Measurements from ENCODE around the gene SLC8A1.

SLC8A1 gene

GRCh38 chr2:40265602-40266001, 186.3 kb downstream of the SLC8A1 start:
- H3K9me3 Mint-ChIP-seq, result no peaks in the 10 kb centered on the region

GRCh38 chr2:40261042-40261441, 190.8 kb downstream of the SLC8A1 start:
- no peaks in the 10 kb centered on the region for H3K27me3 Mint-ChIP-seq
- no peaks in the 10 kb centered on the region for H3K9me3 Mint-ChIP-seq
- H3K36me3 Mint-ChIP-seq (ENCODE audit: low read depth), result no peaks in the 10 kb centered on the region
- no peaks in the 10 kb centered on the region for H3K4me1 Mint-ChIP-seq (ENCODE audit: low read depth)
- H3K27ac Mint-ChIP-seq, result no peak overlapping the region
- no peak overlapping the region for H3K4me3 Mint-ChIP-seq

More at GRCh38 chr2:40265602-40266001, 186.3 kb downstream of the SLC8A1 start:
- Mint-ChIP-seq H3K36me3 (ENCODE audit: low read depth) (no peaks in the 10 kb centered on the region), H3K27me3 (no peaks in the 10 kb centered on the region), H3K4me3 (no peak overlapping the region), H3K27ac (no peak overlapping the region), H3K4me1 (ENCODE audit: low read depth) (no peaks in the 10 kb centered on the region)

- H3K36me3 Mint-ChIP-seq (ENCODE audit: low read depth), result no peaks in the 10 kb centered on the region
- H3K27me3 Mint-ChIP-seq, result no peaks in the 10 kb centered on the region
- no peaks in the 10 kb centered on the region for H3K9me3 Mint-ChIP-seq
- H3K27ac Mint-ChIP-seq, result no peak overlapping the region
- H3K4me1 Mint-ChIP-seq (ENCODE audit: low read depth), result no peaks in the 10 kb centered on the region
- no peak overlapping the region for H3K4me3 Mint-ChIP-seq
Measured at GRCh38 chr2:40260437-40260836, 191.5 kb downstream of the SLC8A1 start.

GRCh38 chr2:40259900-40260299, 192.0 kb downstream of the SLC8A1 start:
- Mint-ChIP-seq H3K36me3 (ENCODE audit: low read depth) (no peaks in the 10 kb centered on the region), H3K4me3 (no peak overlapping the region), H3K4me1 (ENCODE audit: low read depth) (no peaks in the 10 kb centered on the region), H3K27ac (no peak overlapping the region), H3K27me3 (no peaks in the 10 kb centered on the region), H3K9me3 (no peaks in the 10 kb centered on the region)

- H3K27ac Mint-ChIP-seq, result no peak overlapping the region
- H3K27me3 Mint-ChIP-seq, result no peaks in the 10 kb centered on the region
- no peaks in the 10 kb centered on the region for H3K9me3 Mint-ChIP-seq
- no peaks in the 10 kb centered on the region for H3K36me3 Mint-ChIP-seq (ENCODE audit: low read depth)
- no peaks in the 10 kb centered on the region for H3K4me1 Mint-ChIP-seq (ENCODE audit: low read depth)
- H3K4me3 Mint-ChIP-seq, result no peak overlapping the region
Measured at GRCh38 chr2:40258135-40258457, 193.8 kb downstream of the SLC8A1 start.

- H3K36me3 Mint-ChIP-seq (ENCODE audit: low read depth), result no peaks in the 10 kb centered on the region
- no peak overlapping the region for H3K4me3 Mint-ChIP-seq
- H3K27ac Mint-ChIP-seq, result no peak overlapping the region
- no peaks in the 10 kb centered on the region for H3K27me3 Mint-ChIP-seq
- no peaks in the 10 kb centered on the region for H3K9me3 Mint-ChIP-seq
- H3K4me1 Mint-ChIP-seq (ENCODE audit: low read depth), result no peaks in the 10 kb centered on the region
Measured at GRCh38 chr2:40257340-40258134, 194.4 kb downstream of the SLC8A1 start.

- Mint-ChIP-seq H3K36me3 (ENCODE audit: low read depth) (no peaks in the 10 kb centered on the region), H3K9me3 (no peaks in the 10 kb centered on the region)
Measured at GRCh38 chr2:40256649-40257048, 195.2 kb downstream of the SLC8A1 start.

GRCh38 chr2:40256008-40256407, 195.9 kb downstream of the SLC8A1 start:
- H3K4me1 Mint-ChIP-seq (ENCODE audit: low read depth), result no peaks in the 10 kb centered on the region
- H3K27me3 Mint-ChIP-seq, result no peaks in the 10 kb centered on the region
- no peaks in the 10 kb centered on the region for H3K9me3 Mint-ChIP-seq
- H3K27ac Mint-ChIP-seq, result no peak overlapping the region
- no peaks in the 10 kb centered on the region for H3K36me3 Mint-ChIP-seq (ENCODE audit: low read depth)
- H3K4me3 Mint-ChIP-seq, result no peak overlapping the region

More at GRCh38 chr2:40256649-40257048, 195.2 kb downstream of the SLC8A1 start:
- no peak overlapping the region for H3K27ac Mint-ChIP-seq
- H3K27me3 Mint-ChIP-seq, result no peaks in the 10 kb centered on the region
- no peak overlapping the region for H3K4me3 Mint-ChIP-seq
- no peaks in the 10 kb centered on the region for H3K4me1 Mint-ChIP-seq (ENCODE audit: low read depth)

- Mint-ChIP-seq H3K9me3 (no peaks in the 10 kb centered on the region), H3K4me1 (ENCODE audit: low read depth) (no peaks in the 10 kb centered on the region), H3K27ac (no peak overlapping the region)
Measured at GRCh38 chr2:40255103-40255502, 196.8 kb downstream of the SLC8A1 start.

GRCh38 chr2:40254611-40255010, 197.3 kb downstream of the SLC8A1 start:
- Mint-ChIP-seq H3K9me3 (no peaks in the 10 kb centered on the region), H3K27ac (no peak overlapping the region), H3K4me1 (ENCODE audit: low read depth) (no peaks in the 10 kb centered on the region), H3K27me3 (no peaks in the 10 kb centered on the region), H3K36me3 (ENCODE audit: low read depth) (no peaks in the 10 kb centered on the region), H3K4me3 (no peak overlapping the region)

More at GRCh38 chr2:40255103-40255502, 196.8 kb downstream of the SLC8A1 start:
- H3K36me3 Mint-ChIP-seq (ENCODE audit: low read depth), result no peaks in the 10 kb centered on the region
- no peak overlapping the region for H3K4me3 Mint-ChIP-seq
- H3K27me3 Mint-ChIP-seq, result no peaks in the 10 kb centered on the region

- no peaks in the 10 kb centered on the region for H3K4me1 Mint-ChIP-seq (ENCODE audit: low read depth)
- H3K36me3 Mint-ChIP-seq (ENCODE audit: low read depth), result no peaks in the 10 kb centered on the region
- no peak overlapping the region for H3K27ac Mint-ChIP-seq
- H3K27me3 Mint-ChIP-seq, result no peaks in the 10 kb centered on the region
- H3K9me3 Mint-ChIP-seq, result no peaks in the 10 kb centered on the region
- no peak overlapping the region for H3K4me3 Mint-ChIP-seq
Measured at GRCh38 chr2:40251137-40251536, 200.8 kb downstream of the SLC8A1 start.

GRCh38 chr2:40249577-40249976, 202.3 kb downstream of the SLC8A1 start:
- no peaks in the 10 kb centered on the region for H3K36me3 Mint-ChIP-seq (ENCODE audit: low read depth)
- no peak overlapping the region for H3K4me3 Mint-ChIP-seq
- no peaks in the 10 kb centered on the region for H3K27me3 Mint-ChIP-seq
- H3K27ac Mint-ChIP-seq, result no peak overlapping the region
- no peaks in the 10 kb centered on the region for H3K9me3 Mint-ChIP-seq
- H3K4me1 Mint-ChIP-seq (ENCODE audit: low read depth), result no peaks in the 10 kb centered on the region

- no peaks in the 10 kb centered on the region for H3K4me1 Mint-ChIP-seq (ENCODE audit: low read depth)
- H3K9me3 Mint-ChIP-seq, result no peaks in the 10 kb centered on the region
- H3K27me3 Mint-ChIP-seq, result no peaks in the 10 kb centered on the region
- H3K36me3 Mint-ChIP-seq (ENCODE audit: low read depth), result no peaks in the 10 kb centered on the region
- H3K4me3 Mint-ChIP-seq, result no peak overlapping the region
- no peak overlapping the region for H3K27ac Mint-ChIP-seq
Measured at GRCh38 chr2:40248294-40248693, 203.6 kb downstream of the SLC8A1 start.

- Mint-ChIP-seq H3K27ac (no peak overlapping the region), H3K9me3 (peaks cover 3% of the 10 kb centered on the region), H3K4me3 (no peak overlapping the region), H3K27me3 (no peaks in the 10 kb centered on the region), H3K36me3 (ENCODE audit: low read depth) (no peaks in the 10 kb centered on the region), H3K4me1 (ENCODE audit: low read depth) (no peaks in the 10 kb centered on the region)
Measured at GRCh38 chr2:40244675-40245074, 207.2 kb downstream of the SLC8A1 start.

GRCh38 chr2:40244251-40244650, 207.6 kb downstream of the SLC8A1 start:
- Mint-ChIP-seq H3K36me3 (ENCODE audit: low read depth) (no peaks in the 10 kb centered on the region), H3K27ac (no peak overlapping the region), H3K4me1 (ENCODE audit: low read depth) (no peaks in the 10 kb centered on the region), H3K9me3 (peaks cover 3% of the 10 kb centered on the region), H3K4me3 (no peak overlapping the region), H3K27me3 (no peaks in the 10 kb centered on the region)

GRCh38 chr2:40243581-40244187, 208.2 kb downstream of the SLC8A1 start:
- Mint-ChIP-seq H3K36me3 (ENCODE audit: low read depth) (no peaks in the 10 kb centered on the region), H3K9me3 (peaks cover 3% of the 10 kb centered on the region), H3K4me1 (ENCODE audit: low read depth) (no peaks in the 10 kb centered on the region), H3K27ac (no peak overlapping the region), H3K4me3 (no peak overlapping the region), H3K27me3 (no peaks in the 10 kb centered on the region)

All from stimulated activated naive CD8-positive, alpha-beta T cell treated with anti-CD3 and anti-CD28 coated beads, Interleukin-15, Interleukin-2, amounts not matched to agents 100 ng/mL and 50 ng/mL, for 24 hours (primary cell).